H1 (cell line): ENCODE measurements around the gene ZNF609. TPM values are rescaled to one million over a fixed set of nuclear protein-coding genes. Genes with fewer than 3 reads are reported as not detected.

Experiments
- EGR1 ChIP-seq: IDR thresholded peaks from 2 replicates; pipeline ENCODE4 v1.6.1; 2011; ENCODE audit warnings: low read depth, low read length, borderline replicate concordance
- NRF1 ChIP-seq: IDR thresholded peaks from 2 replicates; pipeline ENCODE4 v1.6.1; 2011; ENCODE audit warnings: mild to moderate bottlenecking, low read depth, low read length, improper control_type of control experiment
- RXRA ChIP-seq: IDR thresholded peaks from 2 replicates; pipeline ENCODE4 v1.6.1; 2011; ENCODE audit warnings: low read depth, mild to moderate bottlenecking, low read length, moderate library complexity; ENCODE audit not compliant: insufficient read depth
- SIX5 ChIP-seq: IDR thresholded peaks from 2 replicates; pipeline ENCODE4 v1.6.1; 2011; ENCODE audit warnings: mild to moderate bottlenecking, low read depth, low read length
- TEAD4 ChIP-seq: IDR thresholded peaks from 2 replicates; pipeline ENCODE4 v1.6.1; 2012; ENCODE audit warnings: low read depth, low read length, inconsistent platforms, mixed read lengths
- YY1 ChIP-seq: IDR thresholded peaks from 2 replicates; pipeline ENCODE4 v1.6.1; 2011; ENCODE audit warnings: low read depth, mild to moderate bottlenecking, low read length
- polyA plus RNA-seq, 7 experiments: library from polyadenylated mRNA; depleted of rRNA in 3 of 7; stranded (reverse) in 5 of 7; unstranded in 2 of 7; fragments of >200 nt in 5 of 7; fragments of 200-250 nt in 2 of 7; gene quantifications; 1 replicate in 5 of 7; 2 replicates in 1 of 7; 4 replicates in 1 of 7; pipeline versions ENCODE4 v1.2.1 to v1.2.3, GENCODE V29; 2011 to 2013; ENCODE audit warnings: missing spikeins in 2 of 7, mixed read lengths in 2 of 7
- total RNA-seq: library from RNA; stranded (reverse); fragmentation: NEBNext Ultra II Directional; extraction: Animal tissue kit (Norgen Biotek cat#: 25700); gene quantifications from 2 replicates; pipeline ENCODE4 v1.2.1, GENCODE V29; 2021

The ZNF609 gene
- total and polyA plus RNA-seq, 2 of the 8 experiments (the other 6 are each of a cell fraction or from before 2014, with no cell fraction given): 15.5 to 47.8 TPM

DNA sequence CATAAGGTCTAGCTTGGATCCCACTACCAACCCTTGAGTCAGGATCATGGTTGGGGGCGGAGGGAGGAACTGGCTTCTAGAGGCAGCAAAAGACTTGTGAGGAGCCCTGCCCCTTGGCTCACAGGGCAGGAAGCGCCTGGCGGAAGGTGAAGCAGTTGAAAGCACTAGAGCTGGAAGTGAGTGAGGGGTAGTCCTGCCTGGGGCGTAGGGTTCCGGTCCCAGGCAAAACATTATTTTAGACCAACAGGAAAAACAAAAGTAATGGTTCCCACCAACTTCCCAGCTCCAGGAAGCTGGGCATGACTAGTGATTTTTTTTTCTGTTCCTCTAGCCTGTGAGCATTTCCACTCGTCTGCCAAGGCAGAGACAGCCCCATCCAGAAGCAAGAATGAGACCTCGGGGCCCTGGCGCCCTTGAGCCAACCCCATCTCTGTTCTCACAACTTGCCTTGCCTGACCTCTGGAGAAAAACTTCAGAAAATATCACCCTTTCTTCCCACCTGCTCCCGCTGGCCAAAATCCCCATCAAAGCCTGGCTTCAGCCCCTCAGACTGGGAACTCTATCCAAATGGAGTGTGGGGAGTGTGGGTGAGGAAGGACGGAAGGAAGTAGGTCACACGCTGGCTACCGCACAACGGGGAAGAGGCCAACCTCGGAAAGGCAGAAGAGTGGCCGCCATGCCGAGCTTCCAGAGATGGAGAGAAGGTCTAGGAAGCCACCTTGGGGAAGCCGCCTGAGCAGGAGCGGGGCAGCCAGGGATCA is 257.5 kb downstream of the ZNF609 start (continued):
- no peak for TF ChIP-seq SIX5
- TF ChIP-seq YY1: no peak
- no peak for TF ChIP-seq NRF1
- no peak for TF ChIP-seq EGR1
- no peak for TF ChIP-seq TEAD4
- no peak for TF ChIP-seq RXRA
- TF ChIP-seq, all 59 proteins: peak for 0
